Mesodermal cell (in vitro differentiated cells): ENCODE data around the gene MYO1D.

Experiments
- H3K27ac ChIP-seq: 2 replicates; pipeline ENCODE4 v1.7.0; 2013; ENCODE audit warnings: mild to moderate bottlenecking, low read depth, low read length, moderate library complexity; ENCODE audit not compliant: severe bottlenecking
- H3K36me3 ChIP-seq: 2 replicates; pipeline ENCODE4 v1.7.1; 2013; ENCODE audit warnings: mild to moderate bottlenecking, low read length, moderate library complexity; ENCODE audit not compliant: control insufficient read depth, insufficient read depth
- H3K4me1 ChIP-seq: one replicate; pipeline ENCODE4 v1.7.1; 2013; ENCODE audit warnings: mild to moderate bottlenecking, low read length; ENCODE audit not compliant: insufficient read depth, control insufficient read depth, poor library complexity, severe bottlenecking
- H3K4me3 ChIP-seq: 2 replicates; pipeline ENCODE4 v1.7.0; 2013; ENCODE audit warnings: low read length, control low read depth, mild to moderate bottlenecking; ENCODE audit not compliant: insufficient read depth, poor library complexity, severe bottlenecking; ENCODE audit errors: extremely low read depth
- H3K9me3 ChIP-seq: 2 replicates; pipeline ENCODE4 v1.7.1; 2013; ENCODE audit warnings: mild to moderate bottlenecking, low read length, moderate library complexity; ENCODE audit not compliant: control insufficient read depth
- WGBS, 2 experiments: methylation state at CpG; one replicate each; pipeline ENCODE4 v1.1.5; 2013; ENCODE audit warnings: missing lambda C conversion rate in 2 of 2; ENCODE audit not compliant: insufficient coverage in 2 of 2; 5-methylcytosine and 5-hydroxymethylcytosine counted together

Gene MYO1D

GRCh38 chr17:32913593-32913992 lies 36.7 kb upstream of the MYO1D start:
- Histone ChIP-seq H3K4me1 (peaks cover 3% of the 10 kb centered on the region), H3K27ac (no peak overlapping the region), H3K4me3 (no peak overlapping the region), H3K36me3 (no peaks in the 10 kb centered on the region), H3K9me3 (no peaks in the 10 kb centered on the region)
- WGBS, 2 experiments: 98 to 100% methylated on average over 5 to 6 of the region's 7 CpGs

- peaks cover 3% of the 10 kb centered on the region for H3K4me1 ChIP-seq
- no peaks in the 10 kb centered on the region for H3K36me3 ChIP-seq
- H3K27ac ChIP-seq: no peak overlapping the region
- H3K9me3 ChIP-seq: no peaks in the 10 kb centered on the region
- WGBS, 2 experiments: 66 to 71% methylated on average over 9 to 10 of the region's 10 CpGs
- no peak overlapping the region for H3K4me3 ChIP-seq
Observed at GRCh38 chr17:32912218-32912897, 35.4 kb upstream of the MYO1D start.

GRCh38 chr17:32910769-32911168 lies 33.8 kb upstream of the MYO1D start:
- H3K4me3 ChIP-seq: no peak overlapping the region
- WGBS, 2 experiments: no CpG with 5 or more reads among the region's 3 CpGs
- H3K9me3 ChIP-seq: no peaks in the 10 kb centered on the region
- no peaks in the 10 kb centered on the region for H3K36me3 ChIP-seq
- peaks cover 3% of the 10 kb centered on the region for H3K4me1 ChIP-seq
- H3K27ac ChIP-seq: no peak overlapping the region

GRCh38 chr17:32909787-32910369 lies 33.0 kb upstream of the MYO1D start:
- no peak overlapping the region for H3K4me3 ChIP-seq
- H3K4me1 ChIP-seq: peaks cover 3% of the 10 kb centered on the region
- WGBS, 2 experiments: 48 to 55% methylated on average over 3 to 4 of the region's 4 CpGs
- no peak overlapping the region for H3K27ac ChIP-seq
- H3K9me3 ChIP-seq: no peaks in the 10 kb centered on the region
- H3K36me3 ChIP-seq: no peaks in the 10 kb centered on the region

GRCh38 chr17:32907583-32907982 lies 30.7 kb upstream of the MYO1D start:
- H3K4me3 ChIP-seq: no peak overlapping the region
- H3K4me1 ChIP-seq: peaks cover 11% of the 10 kb centered on the region
- H3K9me3 ChIP-seq: no peaks in the 10 kb centered on the region
- no peak overlapping the region for H3K27ac ChIP-seq
- 90 to 98% methylated on average over 3 to 6 of the region's 6 CpGs for WGBS, 2 experiments
- no peaks in the 10 kb centered on the region for H3K36me3 ChIP-seq

- Histone ChIP-seq H3K4me1 (peaks cover 8% of the 10 kb centered on the region), H3K36me3 (no peaks in the 10 kb centered on the region), H3K4me3 (no peak overlapping the region), H3K27ac (no peak overlapping the region), H3K9me3 (peaks cover 4% of the 10 kb centered on the region)
- no CpG with 5 or more reads among the region's 3 CpGs for WGBS, 2 experiments
Observed at GRCh38 chr17:32904891-32905290, 28.0 kb upstream of the MYO1D start.

GRCh38 chr17:32903774-32904673 lies 27.1 kb upstream of the MYO1D start:
- Histone ChIP-seq H3K4me3 (no peak overlapping the region), H3K36me3 (no peaks in the 10 kb centered on the region), H3K9me3 (peaks cover 4% of the 10 kb centered on the region), H3K27ac (no peak overlapping the region), H3K4me1 (peaks cover 8% of the 10 kb centered on the region)
- WGBS, 2 experiments: 90 to 100% methylated on average over 1 to 2 of the region's 5 CpGs

- peaks cover 4% of the 10 kb centered on the region for H3K9me3 ChIP-seq
- H3K4me3 ChIP-seq: no peak overlapping the region
- no peak overlapping the region for H3K27ac ChIP-seq
- H3K4me1 ChIP-seq: peaks cover 8% of the 10 kb centered on the region
- WGBS, 2 experiments: 78 to 83% methylated on average over 3 of the region's 4 CpGs
- no peaks in the 10 kb centered on the region for H3K36me3 ChIP-seq
Observed at GRCh38 chr17:32901743-32902142, 24.8 kb upstream of the MYO1D start.

GRCh38 chr17:32899236-32900013 lies 22.5 kb upstream of the MYO1D start:
- H3K36me3 ChIP-seq: no peaks in the 10 kb centered on the region
- peaks cover 3% of the 10 kb centered on the region for H3K4me1 ChIP-seq
- no CpG with 5 or more reads among the region's 2 CpGs for WGBS, 2 experiments
- H3K27ac ChIP-seq: no peak overlapping the region
- H3K4me3 ChIP-seq: no peak overlapping the region
- peaks cover 4% of the 10 kb centered on the region for H3K9me3 ChIP-seq

- Histone ChIP-seq H3K4me3 (no peak overlapping the region), H3K27ac (no peak overlapping the region), H3K36me3 (no peaks in the 10 kb centered on the region), H3K9me3 (peaks cover 4% of the 10 kb centered on the region), H3K4me1 (peaks cover 6% of the 10 kb centered on the region)
- WGBS, 2 experiments: 100% methylated on average over 1 of the region's 2 CpGs; no CpG with 5 or more reads in 1 of the 2 experiments
Observed at GRCh38 chr17:32896647-32897258, 19.8 kb upstream of the MYO1D start.
